Measurements from ENCODE around the gene UBE2D4.

DNA sequence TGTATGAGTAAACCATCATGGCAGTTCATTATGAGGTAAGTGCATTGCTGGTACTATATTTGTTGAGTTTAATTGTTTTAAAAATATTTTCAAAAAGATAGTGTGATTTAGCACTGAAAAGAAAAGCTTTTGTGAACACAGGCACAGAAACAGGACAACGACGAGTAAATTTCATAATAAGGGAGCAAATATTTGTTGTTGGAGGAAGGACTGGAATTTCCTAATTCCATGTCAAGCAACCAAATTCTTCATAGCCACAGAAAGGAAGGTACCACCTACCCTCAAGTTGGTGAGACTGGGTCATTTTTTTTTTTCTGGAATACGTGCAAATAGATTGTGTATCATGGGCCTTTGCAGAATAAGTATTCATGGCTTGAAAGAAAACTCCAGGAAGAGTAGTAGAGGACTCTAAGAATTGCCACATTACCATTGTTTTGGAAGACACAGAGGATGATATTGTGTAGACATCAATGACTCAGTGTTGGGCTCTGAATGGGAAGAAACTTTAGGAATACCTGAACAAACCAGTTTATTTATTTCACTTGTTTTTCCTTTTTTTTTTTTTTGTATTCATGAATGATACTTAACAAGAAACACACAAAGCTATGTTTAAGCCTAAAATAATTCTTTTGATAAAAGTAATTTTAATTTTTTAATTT, 7.8 kb downstream of the UBE2D4 start:
- TF ChIP-seq NFRKB (IDR thresholded peaks at IDR 0.05) (no peak), BHLHE40 (IDR thresholded peaks at IDR 0.05; ENCODE audit: borderline replicate concordance) (no peak), ZNF384 (IDR thresholded peaks at IDR 0.05) (no peak), ELF4 (IDR thresholded peaks at IDR 0.05) (no peak), FOXK2 (IDR thresholded peaks at IDR 0.05) (no peak)
